ENCODE data around the gene PPP2R3B.
"Not testable (repeated sequence)": the region's sequence is repeated elsewhere in the genome, so short reads cannot be mapped to it uniquely, and the experiment has no call there.

Gene PPP2R3B

DNA sequence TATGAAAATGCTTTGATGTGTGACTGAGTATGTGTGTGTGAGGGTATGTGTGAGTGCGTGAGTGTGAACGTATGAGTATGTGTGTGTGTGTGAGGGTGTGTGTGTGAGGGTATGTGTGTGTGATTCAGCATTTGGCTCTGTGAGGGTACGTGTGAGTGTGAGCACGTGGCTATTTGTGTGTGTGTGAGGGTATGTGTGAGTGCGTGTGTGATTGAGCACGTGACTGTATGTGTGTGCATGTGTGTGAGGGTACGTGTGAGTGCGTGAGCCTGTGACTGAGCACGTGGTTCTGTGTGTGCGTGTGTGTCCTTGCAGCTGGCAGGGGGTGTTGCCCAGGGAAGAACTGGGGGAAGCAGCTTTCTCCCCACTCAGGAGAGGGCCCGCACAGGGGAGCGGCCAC lies 16.1 kb upstream of the PPP2R3B start:
- DNase-seq, result no peak

DNA sequence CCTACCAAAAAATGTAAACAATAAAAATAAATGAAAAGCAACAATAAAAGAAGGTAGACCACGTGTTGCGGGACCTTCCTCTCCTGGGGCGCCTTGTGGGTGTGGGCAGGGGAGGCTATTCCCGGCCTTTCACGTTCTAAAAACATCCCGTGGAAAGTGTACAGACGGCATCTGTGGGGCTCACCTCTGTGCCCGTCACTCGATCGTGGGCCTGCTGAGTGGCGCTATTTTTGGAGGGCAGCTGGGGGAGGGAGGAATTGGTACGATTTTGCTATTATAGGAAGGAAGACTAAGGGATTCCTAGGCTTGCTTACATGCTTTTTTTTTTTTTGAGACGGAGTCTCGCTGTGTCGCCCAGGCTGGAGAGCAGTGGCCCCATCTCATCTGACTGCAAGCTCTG lies 13.6 kb upstream of the PPP2R3B start:
- no peak for DNase-seq

DNA sequence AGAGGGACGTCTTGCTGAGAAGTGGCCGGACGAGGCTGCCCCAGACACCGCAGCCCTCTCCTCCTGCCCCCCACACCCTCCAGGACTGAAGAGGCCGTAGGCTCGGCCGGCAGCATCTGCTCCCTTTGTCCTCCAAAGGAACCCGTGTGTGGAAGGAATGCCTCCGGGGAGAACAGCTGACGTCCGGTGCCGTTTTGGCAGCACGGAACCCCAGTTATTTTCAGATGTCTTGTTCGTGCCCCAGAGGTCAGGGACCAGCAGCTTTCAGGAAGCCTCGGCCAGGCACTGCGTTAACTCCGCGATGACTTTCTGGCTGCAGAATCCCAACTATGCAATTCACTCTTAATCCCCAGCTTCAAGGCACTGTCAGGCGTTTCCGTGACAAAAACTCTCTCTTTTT lies 10.9 kb upstream of the PPP2R3B start:
- no peak for DNase-seq

DNA sequence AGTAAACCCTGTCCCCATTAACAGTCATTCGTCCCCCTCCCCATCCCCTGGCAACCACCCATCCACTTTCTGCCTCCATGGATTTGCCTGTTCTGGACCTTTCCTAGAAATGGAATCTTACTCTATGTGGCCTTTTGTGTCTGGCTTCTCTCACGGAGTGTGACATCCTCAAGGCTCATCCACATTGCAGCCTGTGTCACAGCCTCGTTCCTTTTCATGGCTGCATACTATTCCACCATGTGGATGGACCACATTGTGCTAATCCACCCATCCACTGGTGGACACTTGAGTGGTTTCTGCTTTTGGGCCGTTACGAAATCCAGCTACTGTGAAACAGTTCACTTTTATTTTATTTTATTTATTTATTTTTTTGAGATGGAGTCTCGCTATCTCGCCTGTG lies 8.1 kb upstream of the PPP2R3B start:
- DNase-seq, result no peak

DNA sequence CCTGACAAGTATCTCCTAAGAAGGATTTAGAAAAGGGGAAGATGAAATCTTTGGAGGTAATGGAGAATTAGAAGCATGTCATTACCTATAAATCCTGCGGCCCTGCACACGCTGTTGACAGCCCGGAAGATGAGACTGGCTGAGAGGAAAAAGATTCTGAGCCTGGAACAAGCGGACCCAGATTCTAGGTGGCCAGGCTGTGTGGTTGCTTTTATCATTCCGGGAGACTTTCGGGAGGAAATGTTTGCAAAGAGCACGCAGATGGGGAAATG lies 5.8 kb upstream of the PPP2R3B start:
- no peak for DNase-seq

DNA sequence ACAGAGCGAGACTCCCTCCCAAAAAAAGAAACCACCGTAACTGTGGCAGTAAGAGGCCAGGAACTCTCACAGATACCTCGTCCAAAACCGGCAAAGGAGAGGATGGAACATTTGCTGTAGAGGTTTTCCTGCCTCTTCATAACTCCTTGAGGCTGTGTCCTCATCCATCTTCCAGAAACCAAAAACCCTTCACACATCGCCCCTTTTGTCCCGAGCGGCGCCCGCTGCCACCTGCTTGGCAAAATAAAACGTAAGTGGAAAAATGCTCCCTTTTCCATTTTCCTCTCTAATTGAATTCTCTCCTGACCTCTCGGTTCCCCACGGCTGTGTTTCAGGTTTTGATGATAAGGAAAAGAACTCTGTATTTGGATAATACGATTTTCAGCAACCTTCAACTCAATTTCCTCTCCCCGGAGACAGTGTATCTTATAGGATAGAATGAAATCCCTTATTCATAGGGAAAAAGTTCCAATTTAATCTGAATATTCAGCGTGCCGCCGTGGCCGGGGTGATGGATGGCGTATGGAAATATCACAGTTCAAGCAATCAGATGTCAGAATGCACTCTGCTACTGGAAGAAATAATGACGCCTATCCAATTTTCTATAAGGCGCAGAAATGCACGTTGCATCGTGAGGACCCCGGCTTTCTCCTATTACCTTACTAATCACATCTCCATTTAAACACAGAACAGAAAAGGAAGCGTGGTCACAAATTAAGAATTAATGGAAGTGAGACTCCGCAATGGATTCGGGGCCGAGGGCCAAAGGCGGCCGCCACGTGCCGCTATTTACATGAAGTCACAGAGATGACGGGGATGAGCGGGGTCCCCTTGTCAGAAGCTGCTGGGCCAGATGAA lies 5.2 kb upstream of the PPP2R3B start:
- no peak for DNase-seq

DNA sequence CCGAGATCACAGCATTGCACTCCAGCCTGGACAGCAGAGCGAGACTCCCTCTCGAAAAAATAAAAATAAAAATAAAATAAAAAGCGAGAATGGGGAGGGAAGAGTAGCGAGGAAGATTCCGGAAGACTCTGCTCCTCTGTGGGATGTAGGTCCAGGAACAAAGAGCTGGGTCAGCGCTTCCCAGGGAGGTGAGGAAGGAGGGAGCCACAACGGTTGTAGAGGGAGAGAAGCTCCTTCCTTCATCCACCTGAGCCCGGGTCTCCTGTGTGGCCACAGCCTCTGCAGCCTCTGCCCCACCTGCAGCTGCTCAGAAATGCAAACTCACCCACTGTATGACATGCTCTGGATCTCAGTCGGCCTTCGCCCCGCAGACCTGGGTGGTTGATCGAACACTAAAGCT lies 3.8 kb upstream of the PPP2R3B start:
- no peak for DNase-seq

DNA sequence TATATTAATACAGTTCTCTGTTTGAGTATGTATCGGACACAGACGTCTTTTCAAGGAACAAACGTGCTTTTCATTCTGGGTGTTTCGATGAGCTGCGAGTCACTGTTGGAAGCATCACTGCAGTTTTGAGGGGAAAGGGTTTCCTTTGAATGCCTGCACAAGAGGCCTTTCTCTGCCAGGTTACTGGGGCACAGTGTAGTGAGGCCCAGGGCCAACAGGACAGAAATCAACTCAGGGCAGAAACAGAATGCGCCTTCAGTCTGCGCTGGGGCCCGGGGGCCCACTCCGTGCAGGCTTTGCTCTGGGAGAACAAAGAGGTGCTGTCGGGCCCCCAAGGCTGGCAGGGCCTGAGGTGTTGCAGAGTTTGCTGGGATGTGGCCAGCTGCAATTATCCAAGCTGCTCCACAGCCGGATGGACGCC lies 2.3 kb upstream of the PPP2R3B start:
- DNase-seq, result no peak

DNA sequence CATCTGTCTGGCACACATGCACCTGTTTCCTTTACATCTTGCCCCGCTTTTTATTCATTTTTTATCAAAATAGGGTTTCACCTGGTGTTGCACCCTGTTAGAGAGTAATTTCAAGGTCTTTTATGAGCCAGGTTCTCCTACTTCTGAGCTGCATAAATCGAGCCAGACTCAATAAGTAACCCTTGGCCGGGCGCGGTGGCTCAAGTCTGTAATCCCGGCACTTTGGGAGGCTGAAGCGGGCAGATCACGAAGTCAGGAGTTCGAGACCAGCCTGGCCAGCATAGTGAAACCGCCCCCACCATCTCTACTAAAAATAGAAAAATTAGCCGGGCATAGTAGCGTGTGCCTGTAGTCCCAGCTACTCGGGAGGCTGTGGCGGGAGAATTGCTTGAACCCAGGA lies 1.0 kb upstream of the PPP2R3B start:
- no peak for DNase-seq

DNA sequence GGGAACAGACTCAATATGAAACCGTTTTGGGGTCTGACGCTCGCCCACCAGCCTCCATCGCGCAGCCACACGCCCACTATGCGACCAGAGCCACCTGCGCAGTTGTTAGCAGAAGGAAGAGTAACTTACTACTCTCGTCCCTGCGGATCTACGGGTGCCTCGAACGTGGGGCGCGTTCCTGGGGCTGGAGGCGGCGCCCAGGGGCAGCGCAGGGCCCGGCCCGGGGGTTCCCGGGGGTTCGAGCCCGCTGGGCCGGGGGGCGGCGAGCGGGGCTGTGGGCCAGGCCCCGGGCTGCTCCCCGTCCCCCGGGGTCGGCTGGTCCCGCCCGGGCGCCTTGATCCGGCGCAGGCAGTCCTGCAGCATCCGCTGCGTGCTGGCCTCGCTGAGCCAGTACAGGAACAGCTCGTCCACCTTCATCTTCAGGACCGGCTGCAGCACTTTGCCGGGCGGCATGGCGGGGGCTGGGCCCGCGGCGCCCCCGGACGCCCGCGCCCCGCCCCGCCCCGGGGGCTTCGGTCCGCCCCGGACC lies 404 bp downstream of the PPP2R3B start:
- DNase-seq, result no peak

DNA sequence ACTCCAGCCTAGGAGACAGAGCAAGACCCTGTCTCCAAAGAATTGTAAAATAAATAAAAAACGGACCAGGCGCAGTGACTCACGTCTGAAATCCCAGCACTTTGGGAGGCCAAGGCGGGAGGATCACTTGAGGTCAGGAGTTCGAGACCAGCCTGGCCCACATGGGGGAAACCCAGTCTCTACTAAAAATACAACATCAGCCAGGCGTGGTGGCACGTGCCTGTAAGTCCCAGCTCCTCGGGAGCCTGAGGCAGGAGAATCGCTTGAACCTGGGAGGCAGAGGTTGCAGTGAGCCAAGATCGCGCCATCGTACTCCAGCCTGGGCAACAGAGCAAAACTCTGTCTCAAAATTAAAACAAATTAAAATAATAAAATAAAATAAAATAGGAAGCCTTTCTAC lies 971 bp downstream of the PPP2R3B start:
- DNase-seq, result not testable (repeated sequence)

DNA sequence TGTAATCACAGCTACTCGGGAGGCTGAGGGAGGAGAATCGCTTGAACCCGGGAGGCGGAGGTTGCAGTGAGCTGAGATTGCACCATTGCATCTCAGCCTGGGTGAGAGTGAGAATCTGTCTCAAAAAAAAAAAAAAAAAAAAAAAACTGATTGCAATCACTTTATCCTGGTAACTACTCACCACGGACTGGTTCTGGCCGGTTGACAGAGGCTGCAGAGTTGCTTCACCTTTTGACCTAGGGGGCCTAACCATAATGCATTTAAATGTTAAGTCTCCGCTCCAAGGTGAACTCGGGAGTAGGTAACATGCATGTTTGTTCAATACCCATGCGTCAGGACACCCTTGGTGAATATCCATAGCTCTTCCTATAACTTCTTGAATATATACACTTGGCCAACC lies 1.8 kb downstream of the PPP2R3B start:
- no peak for DNase-seq

DNA sequence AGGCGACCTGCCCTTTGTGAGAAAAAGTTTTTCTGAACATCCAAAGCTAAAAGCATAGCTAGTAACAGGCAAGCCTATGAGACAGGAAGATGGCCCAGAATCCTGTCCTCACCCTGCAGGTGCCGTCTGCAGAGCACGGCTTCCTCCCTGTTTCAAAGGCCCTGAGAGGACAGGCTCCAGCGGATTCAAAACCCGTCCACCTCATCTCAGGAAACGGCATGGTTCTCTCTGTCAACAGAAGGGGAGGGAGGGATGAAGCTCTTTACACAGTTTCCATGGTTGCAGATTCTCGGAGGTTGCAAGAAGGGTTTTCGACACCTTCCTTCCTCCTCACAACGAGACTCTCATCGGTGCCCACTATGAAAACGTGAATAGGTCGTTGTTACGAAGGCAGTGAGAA lies 8.3 kb downstream of the PPP2R3B start:
- no peak for DNase-seq

DNA sequence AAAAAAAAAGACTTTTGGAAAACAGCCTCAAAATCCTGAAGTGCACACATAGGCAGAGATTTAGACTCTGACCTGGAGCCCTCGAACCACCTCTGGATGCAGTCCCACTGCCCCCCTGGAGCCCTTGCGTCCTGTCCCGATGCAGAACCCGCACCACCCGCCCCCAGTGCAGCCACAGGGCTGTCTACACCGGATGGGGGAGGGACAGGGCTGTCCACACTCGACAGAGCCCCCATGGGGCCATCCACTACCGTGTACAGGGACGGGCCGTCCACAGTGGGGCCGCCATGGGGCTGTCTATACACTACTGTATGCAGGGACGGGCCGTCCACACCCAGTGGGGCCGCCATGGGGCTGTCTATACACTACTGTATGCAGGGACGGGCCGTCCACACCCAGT lies 10.5 kb downstream of the PPP2R3B start:
- DNase-seq, result not testable (repeated sequence)

DNA sequence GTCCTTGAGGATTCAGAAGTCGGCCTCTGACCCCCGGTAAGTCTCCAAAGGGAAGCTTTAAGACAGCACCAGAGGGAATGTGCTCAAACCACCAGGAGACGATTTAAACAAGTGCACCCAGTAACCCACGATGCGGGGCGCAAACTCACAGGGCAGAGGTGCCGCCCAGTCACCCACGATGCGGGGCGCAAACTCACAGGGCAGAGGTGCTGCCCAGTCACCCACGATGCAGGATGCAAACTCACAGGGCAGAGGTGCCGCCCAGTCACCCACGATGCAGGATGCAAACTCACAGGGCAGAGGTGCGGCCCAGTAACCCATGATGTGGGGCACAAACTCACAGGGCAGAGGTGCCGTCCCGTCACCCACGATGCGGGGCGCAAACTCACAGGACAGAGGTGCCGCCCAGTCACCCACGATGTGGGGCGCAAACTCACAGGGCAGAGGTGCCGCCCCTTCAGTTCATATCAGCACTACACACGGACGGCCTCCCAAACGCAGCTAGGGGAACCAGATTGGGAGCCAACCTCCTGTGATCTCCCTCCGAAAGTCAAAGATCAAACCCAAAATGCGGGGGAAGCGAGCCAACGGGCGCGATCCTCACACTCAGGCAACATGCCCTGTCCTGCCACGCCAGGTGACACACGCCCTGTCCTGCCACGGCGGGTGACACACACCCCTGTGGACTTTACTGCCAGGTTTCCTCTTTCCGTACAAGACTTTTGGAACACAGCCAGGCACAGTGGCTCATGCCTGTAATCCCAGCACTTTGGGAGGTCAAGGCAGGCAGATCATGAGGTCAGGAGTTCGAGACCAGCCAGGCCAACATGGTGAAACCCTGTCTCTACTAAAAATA lies 11.3 kb downstream of the PPP2R3B start:
- DNase-seq, result no peak

DNA sequence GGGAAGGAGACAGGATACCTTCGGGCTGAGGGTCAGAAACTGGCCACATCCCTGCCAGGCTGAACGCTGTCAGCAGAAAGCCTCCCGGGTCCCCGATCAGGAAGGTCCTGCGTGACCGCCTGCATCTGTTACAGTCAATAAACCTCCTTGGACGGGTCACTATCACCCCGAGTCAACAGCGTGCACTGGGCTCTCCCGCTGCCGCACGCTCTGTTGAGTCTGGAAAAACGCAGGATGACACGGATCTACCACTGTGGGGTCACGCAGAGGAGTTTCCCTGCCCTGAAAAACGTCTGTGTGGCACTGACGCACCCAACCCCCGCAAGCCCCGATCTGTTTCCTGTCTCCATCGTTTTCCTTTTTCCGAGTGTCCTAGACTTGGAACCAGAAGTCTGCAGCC lies 12.1 kb downstream of the PPP2R3B start:
- DNase-seq, result no peak

DNA sequence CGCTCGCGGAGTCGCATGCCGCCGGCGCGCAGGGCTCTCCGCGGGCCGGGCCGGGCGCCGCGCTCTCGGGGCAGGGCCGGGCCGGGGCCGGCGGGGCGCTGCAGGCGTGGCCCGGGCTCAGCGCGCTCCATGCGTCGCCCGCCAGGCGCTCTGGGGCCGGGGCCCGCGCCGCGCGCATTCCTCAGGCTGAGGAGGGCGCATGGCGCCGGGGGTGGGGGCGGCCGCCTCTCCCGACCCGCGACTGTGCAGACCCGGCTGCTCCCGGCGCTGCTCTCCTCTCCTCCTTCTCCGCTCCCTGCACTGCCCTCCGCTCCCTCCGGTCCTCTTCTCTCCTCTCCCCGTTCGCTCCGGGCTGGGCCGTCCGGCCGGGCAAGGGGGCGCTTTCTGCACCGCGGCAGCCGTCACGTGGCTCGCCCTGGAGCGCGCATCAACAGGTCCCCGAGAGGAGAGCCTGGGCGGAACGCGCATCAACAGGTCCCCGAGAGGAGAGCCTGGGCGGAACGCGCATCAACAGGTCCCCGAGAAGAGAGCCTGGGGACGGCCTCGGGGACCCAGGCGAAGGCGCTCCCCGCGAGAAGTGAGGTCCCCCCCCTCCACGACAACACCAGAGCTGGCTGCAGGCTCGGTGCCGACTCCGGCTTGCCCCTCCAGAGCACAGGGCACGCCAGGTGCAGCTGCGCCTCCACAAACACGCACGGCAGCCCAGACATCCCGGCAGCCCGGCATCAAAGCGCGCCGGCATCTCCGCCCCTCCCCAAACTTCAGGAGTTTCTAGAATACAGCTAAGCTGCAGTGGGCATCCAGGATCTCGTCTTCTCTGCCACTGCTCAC lies 12.9 kb downstream of the PPP2R3B start:
- no peak for DNase-seq

DNA sequence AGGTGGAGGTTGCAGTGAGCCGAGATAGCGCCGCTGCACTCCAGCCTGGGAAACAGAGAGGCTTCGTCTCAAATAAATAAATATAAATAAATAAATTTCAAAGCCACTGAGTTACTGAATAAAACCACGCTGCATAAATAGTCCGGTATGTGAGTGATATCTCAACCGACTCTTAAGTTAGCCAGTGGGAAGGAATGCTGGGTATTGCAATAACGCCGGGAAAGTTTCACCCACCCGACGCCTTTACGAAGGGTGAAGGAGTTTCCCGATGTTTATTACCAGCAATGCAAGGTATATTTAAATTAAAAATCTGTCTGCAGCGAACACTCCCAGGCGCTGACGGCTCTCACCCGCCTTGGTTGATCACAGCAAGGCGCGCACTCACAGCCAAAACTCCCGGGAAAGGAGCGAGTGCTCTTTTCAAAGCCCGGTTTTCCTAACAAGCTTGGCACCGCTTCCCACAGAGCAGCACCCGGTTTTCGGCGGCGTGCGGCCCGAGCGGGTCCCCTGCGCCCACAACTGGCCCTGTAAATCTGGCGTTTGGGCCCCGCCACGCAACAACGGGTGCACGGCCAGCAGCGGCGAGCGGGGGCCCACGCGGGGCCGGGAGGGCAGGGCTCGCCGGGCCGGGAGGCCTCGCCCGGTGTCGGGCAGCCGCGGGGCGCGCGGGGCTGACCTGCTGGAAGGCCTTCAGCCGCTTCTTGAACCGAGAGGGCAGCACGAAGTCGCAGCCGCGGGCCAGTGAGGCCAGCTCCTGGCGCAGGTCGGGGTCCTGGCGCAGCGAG lies 13.7 kb downstream of the PPP2R3B start:
- no peak for DNase-seq

DNA sequence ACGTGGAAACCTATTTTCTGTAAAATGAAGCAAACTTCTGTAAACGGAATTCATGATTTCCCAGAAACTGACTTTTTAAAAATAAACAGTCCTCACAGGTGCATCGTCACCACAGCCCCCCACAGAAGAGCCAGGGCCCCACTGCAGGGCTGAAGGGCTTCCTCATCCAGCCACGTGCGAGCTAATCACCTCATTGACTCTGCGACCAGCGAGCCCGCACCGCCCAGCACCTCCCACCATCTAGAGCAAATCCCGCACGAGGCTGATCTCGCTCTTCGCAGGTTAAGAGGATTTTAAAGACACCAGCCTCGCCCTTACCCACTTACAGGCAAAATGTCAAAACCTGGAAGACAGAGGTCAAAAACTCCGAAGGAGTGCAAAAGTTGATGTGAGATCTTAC lies 14.8 kb downstream of the PPP2R3B start:
- DNase-seq, result no peak

DNA sequence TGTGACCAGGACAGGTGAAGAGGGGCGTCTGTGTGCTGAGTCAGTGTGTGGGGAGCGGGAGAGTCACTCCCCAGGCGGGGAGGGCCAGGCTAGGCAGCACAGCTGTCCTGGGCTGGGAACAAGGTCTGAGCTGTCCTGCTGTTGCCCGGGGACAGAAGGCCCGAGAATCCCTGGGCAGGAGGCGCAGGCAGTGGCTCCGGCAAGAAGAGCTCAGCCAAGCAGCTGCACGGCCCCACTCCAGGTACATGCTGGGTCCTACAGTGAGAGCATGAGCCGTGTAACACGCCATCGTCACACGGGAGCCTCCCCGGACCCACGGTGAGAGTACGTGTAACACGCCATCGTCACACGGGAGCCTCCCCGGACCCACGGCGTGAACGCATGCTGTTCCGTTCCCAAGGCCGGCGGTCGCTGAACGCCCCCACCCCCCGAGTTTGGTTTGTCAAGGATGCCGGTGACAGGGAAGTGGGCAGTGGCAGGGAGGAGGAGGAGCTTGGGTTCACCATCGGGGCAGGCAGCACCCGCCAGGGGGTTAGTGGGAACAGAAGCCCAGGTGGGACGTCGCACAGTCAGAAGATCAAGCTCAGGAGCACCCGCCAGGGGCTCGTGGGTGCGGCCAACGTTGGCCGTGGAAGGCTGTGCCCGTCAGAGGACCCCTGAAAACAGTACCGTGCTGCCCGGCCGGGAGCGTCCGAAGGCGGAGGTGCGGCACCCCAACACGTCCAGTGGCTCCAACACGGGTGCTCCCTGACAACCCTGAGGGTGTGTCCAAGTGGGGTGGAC lies 15.6 kb downstream of the PPP2R3B start:
- no peak for DNase-seq

DNA sequence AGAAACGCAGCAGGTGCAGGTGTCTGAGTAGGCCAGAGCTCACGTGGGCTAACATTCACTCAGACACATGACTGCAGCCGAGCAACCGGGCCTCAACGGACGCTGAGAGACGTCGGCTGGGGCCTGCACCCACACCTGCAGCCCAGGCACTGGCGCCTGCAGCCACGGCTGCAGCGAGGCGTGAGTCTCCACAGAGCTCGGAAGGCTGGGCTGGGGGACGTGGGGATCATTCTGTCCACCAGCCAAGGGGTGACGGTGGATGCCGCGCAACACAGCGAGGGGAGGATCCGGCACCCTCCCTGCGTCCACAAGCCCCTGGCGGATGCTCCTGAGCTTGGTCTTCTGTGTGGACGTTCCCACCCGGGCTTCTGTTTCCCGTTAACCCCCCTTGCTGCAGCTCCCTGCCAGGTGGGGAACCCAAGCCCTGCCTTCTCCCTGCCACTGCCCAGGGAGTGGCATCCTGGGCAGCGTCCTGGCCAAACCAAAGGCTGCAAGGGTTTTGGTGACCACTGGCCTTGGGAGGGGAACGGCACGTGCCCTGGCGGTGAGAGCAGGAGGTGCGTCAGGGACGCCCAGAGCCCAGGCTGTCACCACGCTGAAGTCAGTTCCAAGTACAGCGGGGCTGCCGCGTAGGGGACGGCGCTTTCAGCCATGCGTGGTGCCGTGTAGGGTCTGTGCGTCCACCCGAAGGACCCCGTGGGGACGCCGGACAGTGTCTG lies 16.3 kb downstream of the PPP2R3B start:
- no peak for DNase-seq
